GM10248 (cell line): ENCODE data around the gene BCAT1.
"Not testable (repeated sequence)": the region's sequence is repeated elsewhere in the genome, so short reads cannot be mapped to it uniquely, and the experiment has no call there.

Experiments used
- CTCF ChIA-PET: fragments of 300-600 bp; sonication (Branson Sonifier 250); formaldehyde crosslinking; extraction: SDS; loops from one replicate; lab custom pipeline; 2021; ENCODE audit warnings: antibody characterized with exemption; lab: Yijun Ruan, JAX
- POLR2A ChIA-PET: fragments of 350-650 bp; sonication (Branson Sonifier 250); formaldehyde crosslinking; extraction: SDS; loops from one replicate; lab custom pipeline; 2020; ENCODE audit warnings: antibody characterized with exemption; lab: Yijun Ruan, JAX
- DNase-seq: peaks from one replicate; pipeline ENCODE4 v3.0.0; 2012; ENCODE audit errors: extremely low spot score
- CTCF ChIP-seq: IDR thresholded peaks from 2 replicates; pipeline ENCODE4 v1.5.1; 2012; ENCODE audit warnings: mild to moderate bottlenecking, low read depth; ENCODE audit errors: extremely low read depth, missing control alignments, control extremely low read depth

The BCAT1 gene

GRCh38 chr12:24880732-24881131 lies 68.2 kb downstream of the BCAT1 start:
- TF ChIP-seq CTCF, result no peak
- POLR2A ChIA-PET, result no interaction called here
- no peak for DNase-seq
- CTCF ChIA-PET, result no interaction called here

- ChIA-PET POLR2A (no interaction called here), CTCF (interaction anchor here (0.9 kb wide), 1 partner anchor 17 kb away, joined by 3 read pairs; no protein-coding TSS in a partner anchor)
- no peak for DNase-seq
- no peak for TF ChIP-seq CTCF
Measured at GRCh38 chr12:24879644-24880043, 69.3 kb downstream of the BCAT1 start.

- ChIA-PET POLR2A (no interaction called here), CTCF (interaction anchor here (1.7 kb wide), 1 partner anchor 21 kb away, joined by 4 read pairs; no protein-coding TSS in a partner anchor)
- no peak for DNase-seq
Measured at GRCh38 chr12:24875014-24875413, 73.9 kb downstream of the BCAT1 start.

GRCh38 chr12:24872211-24872610 lies 76.7 kb downstream of the BCAT1 start:
- POLR2A ChIA-PET, result interaction anchor here (0.5 kb wide), 1 partner anchor 71 kb away, joined by 3 read pairs; no protein-coding TSS in a partner anchor
- no peak for DNase-seq
- no peak for TF ChIP-seq CTCF
- CTCF ChIA-PET, result interaction anchor here (1.0 to 1.8 kb wide), 4 partner anchors 11 to 37 kb away, joined by 3 to 5 read pairs (median 4); no protein-coding TSS in a partner anchor

More at GRCh38 chr12:24875014-24875413, 73.9 kb downstream of the BCAT1 start:
- TF ChIP-seq CTCF, result no peak

- DNase-seq, POLR2A ChIA-PET: not testable (repeated sequence)
- CTCF ChIA-PET, result interaction anchor here (1.1 kb wide), 1 partner anchor 35 kb away, joined by 3 read pairs; no protein-coding TSS in a partner anchor
Measured at GRCh38 chr12:24866139-24866538, 82.8 kb downstream of the BCAT1 start.

- ChIA-PET POLR2A (no interaction called here), CTCF (no interaction called here)
- TF ChIP-seq CTCF, result no peak
- DNase-seq, result peak; percentile 21
Measured at GRCh38 chr12:24864796-24865125, 84.1 kb downstream of the BCAT1 start.

GRCh38 chr12:24861766-24862540 lies 86.9 kb downstream of the BCAT1 start:
- TF ChIP-seq CTCF, result no peak
- CTCF ChIA-PET, result interaction anchor here (0.8 to 2.1 kb wide), 9 partner anchors 7 to 105 kb away, joined by 3 to 6 read pairs (median 3); no protein-coding TSS in a partner anchor
- DNase-seq, result no peak
- POLR2A ChIA-PET, result no interaction called here
